Amniotic stem cell (primary cell): ENCODE measurements around the gene MMEL1.
"Not testable (repeated sequence)": the region's sequence is repeated elsewhere in the genome, so short reads cannot be mapped to it uniquely, and the experiment has no call there.

Experiments used
- DNase-seq: peaks from one replicate; lab custom pipeline; 2025; lab: John Stamatoyannopoulos, UW

The MMEL1 gene

GRCh38 chr1:2573250-2573920 is 59.4 kb downstream of the MMEL1 start:
- no peak for DNase-seq

DNA sequence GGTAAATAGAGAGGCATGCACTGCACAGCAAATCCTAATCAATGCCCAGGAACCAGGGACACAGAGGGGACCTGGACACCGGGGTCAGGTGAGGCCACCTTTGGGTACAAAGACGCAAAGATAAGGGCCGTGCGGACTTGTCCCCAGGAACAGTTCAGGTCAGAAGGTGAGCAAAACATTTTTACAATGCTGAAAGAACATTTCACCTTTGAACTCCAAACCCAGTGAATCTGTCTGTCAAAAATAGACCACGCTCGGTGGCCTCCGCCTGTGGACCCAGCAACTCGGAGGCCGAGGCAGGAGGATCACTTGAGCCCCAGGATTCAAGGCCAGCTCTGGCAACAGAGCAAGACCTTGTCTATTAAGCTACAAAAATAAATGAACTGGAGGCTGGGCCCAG is 61.5 kb downstream of the MMEL1 start:
- no peak for DNase-seq

GRCh38 chr1:2570332-2570731 is 62.5 kb downstream of the MMEL1 start:
- no peak for DNase-seq

GRCh38 chr1:2569703-2570102 is 63.1 kb downstream of the MMEL1 start:
- not testable (repeated sequence) for DNase-seq

DNA sequence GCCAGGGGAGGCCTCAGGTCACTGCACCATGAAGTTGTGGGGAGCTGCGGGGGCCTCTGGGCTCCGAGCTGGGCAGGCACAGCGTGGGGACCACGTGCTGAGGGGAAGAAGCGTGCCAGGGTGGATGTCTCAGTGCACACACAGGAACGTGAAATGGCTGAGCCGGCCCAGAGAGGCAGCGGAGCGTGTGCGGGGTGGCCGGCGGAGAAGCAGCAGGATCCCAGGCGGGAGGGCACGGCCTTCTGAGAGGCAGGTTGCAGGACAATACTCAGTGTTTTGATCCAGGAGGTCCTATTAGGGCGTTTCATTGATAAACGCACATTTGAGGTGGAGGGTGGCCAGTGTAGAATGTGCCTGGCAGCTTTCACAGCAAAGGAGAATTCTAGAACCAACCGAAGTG is 63.8 kb downstream of the MMEL1 start:
- DNase-seq = no peak

DNA sequence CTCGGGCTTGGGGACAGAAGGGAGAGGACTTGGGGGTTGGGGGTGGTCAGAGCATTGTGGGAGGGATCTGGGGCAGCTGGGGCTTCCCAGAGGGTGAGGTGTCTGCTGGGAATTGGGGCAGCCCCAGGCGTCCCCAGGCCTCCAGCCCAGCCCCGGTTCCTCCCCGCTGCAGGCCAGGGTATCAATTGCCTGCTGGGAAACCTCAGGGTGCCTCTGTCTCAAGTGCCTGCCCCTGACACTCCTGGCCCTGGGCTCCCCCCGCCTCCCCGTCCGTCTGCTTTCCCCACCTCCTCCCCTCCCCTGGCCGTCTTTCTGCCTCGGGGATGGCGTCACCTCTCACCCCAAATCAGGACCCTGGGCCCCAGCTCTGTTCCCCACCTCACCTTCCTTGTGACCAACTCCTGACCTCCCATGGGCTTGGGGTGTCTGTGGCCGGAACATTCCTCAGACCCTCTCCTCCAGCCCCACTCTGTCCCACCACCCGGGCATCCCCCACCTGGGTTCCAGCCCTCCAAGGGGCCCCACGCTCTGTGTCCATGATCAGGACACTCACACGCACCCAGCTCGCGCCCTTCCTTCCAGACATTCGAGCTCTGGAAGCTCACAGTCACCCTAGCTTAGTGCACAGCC is 64.5 kb downstream of the MMEL1 start:
- DNase-seq = not testable (repeated sequence)

DNA sequence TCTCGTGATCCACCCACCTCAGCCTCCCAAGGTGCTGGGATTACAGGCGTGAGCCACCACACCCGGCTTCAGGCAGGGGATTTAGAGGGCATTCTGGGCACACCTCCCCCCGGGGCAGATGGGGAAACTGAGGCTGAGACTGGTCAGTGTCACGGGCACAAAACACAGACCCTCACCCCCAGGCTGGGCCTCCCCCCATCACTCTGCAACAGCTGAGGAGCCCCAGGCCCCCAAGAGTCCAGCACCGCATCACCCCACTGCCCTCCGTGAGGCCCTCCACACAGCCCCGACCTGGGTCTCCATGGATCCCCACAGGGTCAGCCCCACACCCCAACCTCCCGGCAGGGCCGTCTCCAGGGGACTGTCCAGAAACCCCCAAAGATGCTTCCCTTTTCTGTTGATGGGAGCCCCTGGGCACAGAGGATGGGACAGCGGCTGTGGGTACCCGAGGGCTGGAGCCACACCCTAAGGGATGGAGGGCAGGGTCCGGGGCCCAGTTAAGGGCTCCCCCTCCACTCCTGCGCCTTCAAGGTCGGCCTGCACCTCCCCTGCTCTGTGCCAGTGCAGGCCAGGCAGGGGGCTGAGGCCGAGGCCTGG is 65.6 kb downstream of the MMEL1 start:
- no peak for DNase-seq

DNA sequence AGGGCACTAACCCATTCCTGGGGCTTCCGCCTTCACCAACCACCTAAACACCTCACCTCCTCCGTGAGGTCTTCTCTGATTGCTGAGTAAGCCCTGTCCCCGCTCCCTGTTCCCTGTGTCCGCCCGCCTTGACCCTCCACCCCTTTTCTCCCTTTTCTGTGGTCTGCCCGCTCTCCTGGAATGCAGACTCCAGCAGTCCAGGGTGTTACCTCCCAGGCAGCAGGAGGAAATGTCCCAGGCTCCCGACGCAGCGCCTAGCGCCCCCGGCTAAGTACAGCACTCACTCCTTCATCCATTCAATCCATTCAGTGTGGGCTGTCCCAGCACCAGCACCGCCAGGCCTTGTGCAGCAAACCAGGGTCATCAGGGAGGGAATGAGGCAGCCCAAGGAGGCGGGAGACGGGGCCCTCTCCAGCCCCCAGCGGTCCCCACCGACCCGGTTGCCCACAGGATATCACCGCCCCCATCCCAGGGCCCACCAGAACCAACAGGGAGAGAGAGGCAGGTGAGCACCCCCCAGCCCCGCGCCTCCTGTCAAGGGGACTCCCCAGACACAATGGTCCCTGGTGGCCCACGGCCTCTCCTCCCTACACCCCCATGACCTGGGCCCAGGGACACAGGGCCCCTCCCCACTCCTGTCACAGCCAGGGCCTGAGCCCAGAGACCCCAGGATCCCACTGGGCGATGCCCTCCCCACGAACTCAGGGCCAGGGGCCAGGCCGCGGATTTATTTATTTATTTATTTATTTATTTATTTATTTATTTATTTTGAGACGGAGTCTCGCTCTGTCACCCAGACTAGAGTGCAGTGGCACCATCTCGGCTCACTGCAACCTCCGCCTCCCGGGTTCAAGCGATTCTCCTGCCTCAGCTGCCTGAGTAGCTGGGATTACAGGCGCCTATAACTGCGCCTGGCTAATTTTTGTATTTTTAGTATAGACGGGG is 66.4 kb downstream of the MMEL1 start:
- no peak for DNase-seq

DNA sequence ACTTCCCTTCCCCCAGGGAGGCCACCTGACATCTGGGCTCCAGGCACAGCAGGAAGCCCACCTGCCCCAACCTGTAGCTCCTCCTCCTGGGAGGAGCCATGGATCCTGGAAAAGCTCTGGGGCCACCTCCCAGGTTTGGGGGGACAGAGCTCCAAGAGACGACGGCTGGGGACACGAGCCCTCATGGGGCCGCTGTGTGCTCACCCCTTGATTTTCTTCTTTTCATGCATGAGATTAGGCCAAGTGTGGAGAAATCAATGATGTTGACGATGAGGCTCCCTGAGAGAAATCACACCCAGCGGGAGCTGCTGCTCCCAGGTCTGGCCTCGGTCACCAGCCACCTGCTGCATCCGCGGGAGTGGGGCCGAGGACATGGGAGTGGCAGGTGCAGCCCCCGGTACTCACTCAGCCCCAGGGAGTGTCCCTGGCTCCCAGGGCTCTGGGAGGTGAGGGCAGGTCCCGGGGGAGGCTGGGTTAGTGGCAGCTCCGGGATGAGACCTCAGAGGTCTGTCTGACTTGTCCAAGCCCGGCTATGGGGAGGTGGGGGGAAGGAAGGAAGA is 67.9 kb downstream of the MMEL1 start:
- no peak for DNase-seq

- no peak for DNase-seq
Observed at GRCh38 chr1:2564006-2564814, 68.6 kb downstream of the MMEL1 start.

DNA sequence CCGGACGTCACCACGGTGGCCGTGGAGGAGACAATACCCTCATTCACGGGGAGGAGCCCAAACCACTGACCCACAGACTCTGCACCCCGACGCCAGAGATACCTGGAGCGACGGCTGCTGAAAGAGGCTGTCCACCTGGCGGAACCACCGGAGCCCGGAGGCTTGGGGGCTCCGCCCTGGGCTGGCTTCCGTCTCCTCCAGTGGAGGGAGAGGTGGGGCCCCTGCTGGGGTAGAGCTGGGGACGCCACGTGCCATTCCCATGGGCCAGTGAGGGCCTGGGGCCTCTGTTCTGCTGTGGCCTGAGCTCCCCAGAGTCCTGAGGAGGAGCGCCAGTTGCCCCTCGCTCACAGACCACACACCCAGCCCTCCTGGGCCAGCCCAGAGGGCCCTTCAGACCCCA is 69.6 kb downstream of the MMEL1 start:
- DNase-seq = no peak

GRCh38 chr1:2561898-2562895 is 70.6 kb downstream of the MMEL1 start:
- no peak for DNase-seq

DNA sequence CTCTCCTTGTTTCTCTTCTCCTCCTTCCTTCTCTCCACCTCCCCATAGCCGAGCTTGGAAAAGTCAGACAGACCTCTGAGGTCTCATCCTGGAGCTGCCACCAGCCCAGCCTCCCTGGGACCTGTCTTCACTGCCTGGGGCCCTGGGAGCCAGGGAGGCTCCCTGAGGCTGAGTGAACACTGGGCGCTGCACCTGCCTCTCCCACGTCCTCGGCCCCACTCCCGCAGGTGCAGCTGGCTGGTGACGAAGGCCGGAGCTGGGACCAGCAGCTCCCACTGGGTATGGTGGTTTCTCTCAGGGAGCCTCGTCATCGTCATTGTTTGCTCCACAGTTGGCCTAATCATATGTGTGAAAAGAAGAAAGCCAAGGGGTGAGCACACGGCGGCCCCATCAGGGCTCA is 71.4 kb downstream of the MMEL1 start:
- no peak for DNase-seq

GRCh38 chr1:2560299-2561073 is 72.3 kb downstream of the MMEL1 start:
- DNase-seq = no peak

DNA sequence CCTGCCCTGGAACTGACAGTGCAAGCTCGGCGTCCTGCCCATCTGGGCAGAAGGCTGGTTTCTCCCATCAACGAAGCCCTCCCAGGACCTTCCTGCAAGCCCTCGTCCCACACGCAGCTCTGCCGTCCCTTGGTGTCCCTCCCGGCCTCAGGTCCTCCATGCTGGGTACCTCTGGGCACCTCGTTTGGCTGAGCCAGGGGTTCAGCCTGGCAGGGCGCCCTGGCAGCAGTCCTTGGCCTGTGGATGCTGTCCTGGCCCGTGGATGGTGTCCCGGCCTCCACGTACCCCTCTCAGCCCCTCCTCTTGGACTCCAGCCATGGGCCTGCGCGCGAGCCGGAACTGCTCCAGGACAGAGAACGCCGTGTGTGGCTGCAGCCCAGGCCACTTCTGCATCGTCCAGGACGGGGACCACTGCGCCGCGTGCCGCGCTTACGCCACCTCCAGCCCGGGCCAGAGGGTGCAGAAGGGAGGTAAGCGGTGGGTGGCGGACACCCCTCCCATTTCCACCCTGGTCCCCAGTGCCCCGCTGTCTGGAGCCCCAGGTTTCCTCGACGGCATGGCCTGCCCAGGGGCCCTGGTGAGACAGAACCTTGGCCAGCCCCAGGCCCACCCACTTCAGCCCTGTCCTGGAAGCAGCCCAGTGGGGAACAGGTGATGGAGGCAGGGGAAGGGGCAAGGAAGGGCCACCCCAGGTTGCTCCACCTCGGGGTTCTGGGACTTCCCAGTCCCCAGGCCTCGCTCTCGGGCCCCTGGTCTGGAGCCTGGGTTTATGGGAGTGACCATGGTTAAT is 73.1 kb downstream of the MMEL1 start:
- DNase-seq = no peak

DNA sequence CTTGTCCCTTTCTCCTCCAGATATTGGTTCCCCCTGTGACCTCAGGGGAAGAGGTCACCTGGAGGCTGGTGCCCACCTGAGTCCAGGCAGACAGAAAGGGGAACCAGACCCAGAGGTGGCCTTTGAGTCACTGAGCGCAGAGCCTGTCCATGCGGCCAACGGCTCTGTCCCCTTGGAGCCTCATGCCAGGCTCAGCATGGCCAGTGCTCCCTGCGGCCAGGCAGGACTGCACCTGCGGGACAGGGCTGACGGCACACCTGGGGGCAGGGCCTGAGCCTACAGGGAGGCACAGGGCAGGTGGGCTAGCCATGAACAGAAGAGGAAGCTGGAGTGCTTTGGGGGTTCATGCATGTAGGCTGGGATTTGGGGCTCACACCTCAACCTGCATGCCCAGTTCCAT is 74.0 kb downstream of the MMEL1 start:
- DNase-seq = no peak

GRCh38 chr1:2558420-2558819 is 74.4 kb downstream of the MMEL1 start:
- DNase-seq = no peak
